K562 (cell line): Measurements from ENCODE around the gene SGMS1. TPM values are rescaled to one million over a fixed set of nuclear protein-coding genes. Genes with fewer than 3 reads are reported as not detected.

Experiments
- ATF7 ChIP-seq: fragments of 450-650 bp; IDR thresholded peaks from 2 replicates; pipeline ENCODE4 v1.7.1; 2014; ENCODE audit warnings: mild to moderate bottlenecking, moderate library complexity
- CHD1 ChIP-seq: fragments of 200-600 bp; sonication (generic); IDR thresholded peaks from one replicate; pipeline ENCODE4 v1.6.1; 2012; ENCODE audit warnings: mild to moderate bottlenecking, moderate library complexity, low read length, inconsistent platforms
- CXXC5 ChIP-seq: fragments of 250-450 bp; sonication (Bioruptor Pico); IDR thresholded peaks from 2 replicates; pipeline ENCODE4 v1.8.0; 2022; ENCODE audit warnings: inconsistent platforms, mild to moderate bottlenecking, moderate library complexity
- MEIS2 ChIP-seq: fragments of 450-650 bp; IDR thresholded peaks from 2 replicates; pipeline ENCODE4 v1.6.1; 2014; ENCODE audit warnings: mild to moderate bottlenecking; ENCODE audit not compliant: partially characterized antibody
- NR1H2 ChIP-seq: sonication (generic); formaldehyde crosslinking; IDR thresholded peaks from 2 replicates; pipeline ENCODE4 v1.4.0; 2020; ENCODE audit warnings: mild to moderate bottlenecking, missing genetic modification reagents
- REST ChIP-seq, 2 experiments: fragments of 450-650 bp; formaldehyde crosslinking in 1 of 2; IDR thresholded peaks; 2 replicates each; pipeline versions ENCODE4 v1.4.0 to v1.6.1; 2014 to 2020; ENCODE audit warnings: mild to moderate bottlenecking in 2 of 2, borderline replicate concordance in 1 of 2, low read depth in 1 of 2
- RFX7 ChIP-seq: fragments of 250-450 bp; sonication (Bioruptor Pico); IDR thresholded peaks from 2 replicates; pipeline ENCODE4 v1.5.1; 2021; ENCODE audit warnings: mild to moderate bottlenecking
- TBP ChIP-seq: optimal IDR thresholded peaks from 2 replicates; pipeline ENCODE3; 2011; ENCODE audit warnings: low read depth, low read length, improper control_type of control experiment
- ZBTB40 ChIP-seq, 2 experiments: fragments of 450-650 bp in 1 of 2; sonication (generic) in 1 of 2; formaldehyde crosslinking in 1 of 2; IDR thresholded peaks; 2 replicates each; pipeline versions ENCODE4 v1.7.1 to v1.9.0; 2016 to 2022; ENCODE audit warnings: inconsistent platforms in 1 of 2, mild to moderate bottlenecking in 1 of 2, missing genetic modification reagents in 1 of 2
- polyA plus RNA-seq, 8 experiments: library from polyadenylated mRNA; depleted of rRNA in 4 of 8; stranded (reverse) in 5 of 8; unstranded in 3 of 8; fragments of >200 nt; fragmentation: Nextera tagmentation in 2 of 8; fragmentation: Illumina TruSeq in 1 of 8; extraction: Ambion mirVana in 2 of 8; extraction: Trizol in 1 of 8; gene quantifications; 2 replicates each; pipeline versions ENCODE4 v1.2.1 to v1.2.3, GENCODE V29; 2011 to 2014; ENCODE audit warnings: inconsistent platforms in 1 of 8, missing spikeins in 1 of 8
- total RNA-seq, 7 experiments: library from RNA; depleted of rRNA in 6 of 7; stranded (reverse); fragments of >200 nt in 6 of 7; fragmentation: Illumina TruSeq in 2 of 7; extraction: Trizol in 2 of 7; gene quantifications; 2 replicates each; pipeline versions ENCODE4 v1.2.1 to v1.2.3, GENCODE V29; 2011 to 2021; ENCODE audit warnings: low replicate concordance in 1 of 7

SGMS1 gene
- total and polyA plus RNA-seq, 9 of the 15 experiments (the other 6 are each of a cell fraction or from before 2014, with no cell fraction given), result 22.6 to 232 (median 82.2) TPM

- TF ChIP-seq ZBTB40 (IDR thresholded peaks at IDR 0.05), result peak; percentile 36; the same call in 1 of the 2 replicates
- no peak for TF ChIP-seq ZBTB40 (CRISPR knock-in tag; IDR thresholded peaks at IDR 0.05)
- TF ChIP-seq MEIS2, result peak; percentile 20
- 0 out of 2 replicates have a peak, but pooled peaks have one; percentile 3 for TF ChIP-seq REST (IDR thresholded peaks at IDR 0.05; ENCODE audit: borderline replicate concordance)
- TF ChIP-seq REST (CRISPR knock-in tag; IDR thresholded peaks at IDR 0.05; ENCODE audit: low read depth), result no peak
- TF ChIP-seq CXXC5, result 0 out of 2 replicates have a peak, but pooled peaks have one; percentile 3
- no peak for TF ChIP-seq NR1H2
- TF ChIP-seq ATF7, result 0 out of 2 replicates have a peak, but pooled peaks have one; percentile 8
- no peak for TF ChIP-seq CHD1
- TF ChIP-seq TBP, result peak; percentile 32
- no peak for TF ChIP-seq RFX7 (CRISPR knock-in tag)
Observed at GRCh38 chr10:50416881-50417280, 206.9 kb downstream of the SGMS1 start (continued).
